Colonic mucosa (tissue), 4 donors: ENCODE results near the gene PPIL6. TPM values are rescaled to one million over a fixed set of nuclear protein-coding genes. Genes with fewer than 3 reads are reported as not detected.

Experiments
- DNase-seq: peaks from one replicate; pipeline ENCODE4 v3.0.0-alpha.2; 2020
- H3K27ac ChIP-seq: fragments of 200-600 bp; one replicate; pipeline ENCODE4 v1.8.0; 2021
- H3K27me3 ChIP-seq: fragments of 200-600 bp; one replicate; pipeline ENCODE4 v1.8.0; 2021
- H3K36me3 ChIP-seq: fragments of 200-600 bp; one replicate; pipeline ENCODE4 v1.8.0; 2021
- H3K4me1 ChIP-seq: fragments of 200-600 bp; one replicate; pipeline ENCODE4 v1.8.0; 2021; ENCODE audit warnings: mild to moderate bottlenecking
- H3K4me3 ChIP-seq: fragments of 200-600 bp; one replicate; pipeline ENCODE4 v1.8.0; 2021
- H3K9ac ChIP-seq, 2 donors: one replicate each; pipeline ENCODE4 v1.7.0; 2013; ENCODE audit warnings: control low read depth in 2 of 2, low read depth in 2 of 2, low read length in 2 of 2
- H3K9me3 ChIP-seq: fragments of 200-600 bp; one replicate; pipeline ENCODE4 v1.8.0; 2021
- CTCF ChIP-seq: fragments of 200-600 bp; IDR thresholded peaks from one replicate; pipeline ENCODE4 v1.8.0; 2022; ENCODE audit warnings: antibody characterized with exemption, mild to moderate bottlenecking
- intact Hi-C: fragments of 100-400 bp; cut with DNase I; formaldehyde crosslinking; loops from one replicate; pipeline ENCODE4 v1.14.1; 2022
- total RNA-seq, 2 donors: library from RNA; stranded (reverse); fragmentation: NEBNext Ultra II Directional in 1 of 2; extraction: Animal tissue kit (Norgen Biotek cat#: 25700) in 1 of 2; gene quantifications; one replicate each; pipeline ENCODE4 v1.2.1, GENCODE V29; 2021
- donor health status: healthy.
- donor health status: DM: no; HTN: no; CAD: no.
- donor health status: DM: no; HTN: no; CAD: no.

Gene PPIL6
- total RNA-seq, 2 donors from 2014 or later: 0.91 to 1.5 TPM

GRCh38 chr6:109393157-109393885, 47.1 kb downstream of the PPIL6 start:
- H3K4me3 ChIP-seq: no peak overlapping the region
- H3K4me1 ChIP-seq: no peaks in the 10 kb centered on the region
- no peak overlapping the region for H3K9ac ChIP-seq
- no peak for DNase-seq
- no peak overlapping the region for H3K27ac ChIP-seq
- no peaks in the 10 kb centered on the region for H3K27me3 ChIP-seq
- intact Hi-C loops: loop anchor here (10.0 kb wide), 1 partner anchor 849 kb away; no protein-coding TSS in a partner anchor
- no peaks in the 10 kb centered on the region for H3K9me3 ChIP-seq
- TF ChIP-seq CTCF: no peak
- no peaks in the 10 kb centered on the region for H3K36me3 ChIP-seq

DNA sequence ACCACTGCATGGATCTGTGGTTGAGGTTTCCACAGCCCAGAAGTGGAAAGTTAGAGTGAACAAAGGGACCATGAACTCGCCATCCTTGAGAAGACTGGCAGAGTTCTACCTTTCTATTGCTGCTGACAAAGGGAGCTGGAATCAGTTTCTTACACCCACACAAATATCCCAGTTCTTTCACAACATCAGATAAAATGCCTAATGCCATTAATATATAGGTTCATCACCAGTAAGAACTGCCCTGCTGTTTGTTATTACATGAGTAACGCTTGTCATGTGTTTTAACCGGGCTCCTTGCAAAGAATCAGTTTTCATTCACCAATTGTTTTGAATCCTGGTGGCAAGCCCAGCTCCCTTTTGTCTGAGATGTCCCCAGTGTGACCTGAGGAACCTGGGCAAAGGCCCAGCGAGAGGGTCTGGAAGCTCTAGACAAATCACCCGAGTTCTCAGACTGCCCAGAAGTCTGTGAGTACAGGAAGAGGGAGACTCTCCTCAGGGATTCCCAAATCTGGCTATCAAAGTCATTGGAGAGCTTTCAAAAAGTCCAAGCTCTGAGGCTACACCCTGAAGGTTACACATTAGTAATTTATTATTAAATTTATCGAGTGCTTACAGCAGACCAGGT, 50.7 kb downstream of the PPIL6 start:
- DNase-seq: no peak
- Histone ChIP-seq H3K4me3 (no peak overlapping the region), H3K9ac (no peak overlapping the region), H3K4me1 (no peaks in the 10 kb centered on the region), H3K27ac (no peak overlapping the region), H3K36me3 (no peaks in the 10 kb centered on the region), H3K9me3 (no peaks in the 10 kb centered on the region), H3K27me3 (no peaks in the 10 kb centered on the region)
- intact Hi-C loops: loop anchor here (10.0 kb wide), 2 partner anchors 295 to 845 kb away; partner anchors contain the start of genes CEP57L1 and SESN1
- TF ChIP-seq CTCF: no peak

DNA sequence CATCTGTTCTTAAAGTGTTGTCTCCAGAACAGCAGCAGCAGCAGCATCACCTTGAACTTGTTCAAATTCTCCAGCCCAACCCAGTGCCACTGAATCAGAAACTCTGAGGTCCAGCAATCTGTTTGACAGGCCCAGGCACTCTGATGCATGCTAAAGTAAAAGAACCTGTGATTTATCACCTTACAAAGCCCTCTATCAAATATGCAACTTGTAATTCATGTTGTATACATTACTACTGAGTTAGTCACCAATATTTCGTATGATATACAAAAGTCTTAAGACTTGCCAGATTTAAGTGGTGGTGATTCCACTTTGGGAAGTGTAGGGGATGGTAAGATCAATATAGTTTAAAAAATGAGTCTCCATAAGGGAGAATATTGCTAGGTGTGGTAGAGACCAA, 52.2 kb downstream of the PPIL6 start:
- Histone ChIP-seq H3K36me3 (no peaks in the 10 kb centered on the region), H3K9me3 (no peaks in the 10 kb centered on the region), H3K27ac (no peak overlapping the region), H3K4me1 (no peaks in the 10 kb centered on the region), H3K9ac (no peak overlapping the region), H3K27me3 (no peaks in the 10 kb centered on the region), H3K4me3 (no peak overlapping the region)
- no peak for TF ChIP-seq CTCF
- intact Hi-C loops: loop anchor here (10.0 kb wide), 1 partner anchor 293 kb away; the partner anchor contains the start of genes CEP57L1 and SESN1
- DNase-seq: no peak

- intact Hi-C loops: loop anchor here (5.0 to 10.0 kb wide), 2 partner anchors 196 to 289 kb away; partner anchors contain the start of genes CEP57L1 and SESN1
- no peaks in the 10 kb centered on the region for H3K36me3 ChIP-seq
- H3K9ac ChIP-seq: peak overlapping the region; percentile 33 to 95
- H3K27ac ChIP-seq: peak overlapping the region; percentile 100
- peaks cover 5% of the 10 kb centered on the region for H3K4me1 ChIP-seq
- peak; percentile 32 for TF ChIP-seq CTCF
- peak overlapping the region; percentile 81 for H3K4me3 ChIP-seq
- DNase-seq: no peak
- H3K27me3 ChIP-seq: no peaks in the 10 kb centered on the region
- no peaks in the 10 kb centered on the region for H3K9me3 ChIP-seq
Measured at GRCh38 chr6:109383438-109383940, 56.9 kb downstream of the PPIL6 start.

DNA sequence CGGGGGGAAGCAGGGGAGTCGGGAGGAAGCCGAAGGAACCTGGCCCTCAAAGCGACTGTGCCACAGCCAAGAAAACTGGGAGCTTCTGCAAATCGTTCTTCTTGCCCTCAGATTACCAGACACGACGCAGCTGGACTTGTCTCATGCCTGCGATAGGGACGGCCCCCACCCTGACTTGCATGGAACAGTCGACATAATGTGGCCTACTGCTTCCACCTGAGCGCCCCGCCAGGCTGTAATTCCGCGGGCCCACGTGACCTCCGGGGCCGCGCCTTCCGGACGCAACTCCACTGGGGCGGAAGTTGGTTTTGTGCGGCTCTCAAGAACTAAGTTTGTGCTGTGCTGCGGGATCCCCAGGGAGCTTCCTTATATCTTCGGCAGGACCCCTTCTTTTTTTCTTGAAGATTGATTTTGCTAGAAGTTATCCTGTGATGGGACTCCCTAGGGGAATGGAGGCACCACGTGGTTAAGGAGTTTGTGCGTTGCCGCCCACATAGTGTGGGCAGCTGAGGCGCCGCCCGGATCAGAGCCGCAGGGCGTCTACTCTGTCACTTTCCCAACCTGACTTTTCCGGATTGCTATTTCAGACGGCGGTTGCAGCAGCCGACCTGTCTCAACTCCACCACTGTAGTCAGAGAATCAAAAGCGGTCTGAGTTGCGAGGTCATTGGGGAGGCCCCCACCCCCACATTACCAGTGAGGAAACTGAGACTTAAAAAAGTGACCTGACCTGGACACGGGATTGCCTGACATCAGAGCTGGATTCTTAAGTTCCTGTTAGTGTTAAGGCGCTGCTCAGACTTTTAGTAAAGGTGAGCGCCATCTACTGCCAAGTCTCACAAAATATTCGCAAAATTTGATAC, 57.6 kb downstream of the PPIL6 start:
- Histone ChIP-seq H3K9ac (peak overlapping the region; percentile 95 to 99), H3K27ac (peak overlapping the region; percentile 100), H3K36me3 (peaks cover 4% of the 10 kb centered on the region), H3K27me3 (no peaks in the 10 kb centered on the region), H3K4me3 (peak overlapping the region; percentile 81), H3K9me3 (no peaks in the 10 kb centered on the region), H3K4me1 (peaks cover 5% of the 10 kb centered on the region)
- intact Hi-C loops: loop anchor here (5.0 to 10.0 kb wide), 2 partner anchors 196 to 288 kb away; partner anchors contain the start of genes CEP57L1 and SESN1
- no peak for TF ChIP-seq CTCF
- DNase-seq: peak; percentile 94
